D721Med (cell line): ENCODE data around the gene HDAC7.

Source experiments
- DNase-seq: peaks from one replicate; pipeline ENCODE4 v3.0.0; 2011; ENCODE audit warnings: low spot score; ENCODE audit not compliant: insufficient read length
- FAIRE-seq: peaks from 2 replicates; lab custom pipeline; 2011; peaks lifted over from hg19 to GRCh38; lab: Jason Lieb, UNC
- CTCF ChIP-seq: IDR thresholded peaks from 2 replicates; pipeline ENCODE4 v1.5.1; 2012; ENCODE audit warnings: mild to moderate bottlenecking, control low read depth; ENCODE audit not compliant: insufficient read depth; ENCODE audit errors: missing control alignments

The HDAC7 gene

DNA sequence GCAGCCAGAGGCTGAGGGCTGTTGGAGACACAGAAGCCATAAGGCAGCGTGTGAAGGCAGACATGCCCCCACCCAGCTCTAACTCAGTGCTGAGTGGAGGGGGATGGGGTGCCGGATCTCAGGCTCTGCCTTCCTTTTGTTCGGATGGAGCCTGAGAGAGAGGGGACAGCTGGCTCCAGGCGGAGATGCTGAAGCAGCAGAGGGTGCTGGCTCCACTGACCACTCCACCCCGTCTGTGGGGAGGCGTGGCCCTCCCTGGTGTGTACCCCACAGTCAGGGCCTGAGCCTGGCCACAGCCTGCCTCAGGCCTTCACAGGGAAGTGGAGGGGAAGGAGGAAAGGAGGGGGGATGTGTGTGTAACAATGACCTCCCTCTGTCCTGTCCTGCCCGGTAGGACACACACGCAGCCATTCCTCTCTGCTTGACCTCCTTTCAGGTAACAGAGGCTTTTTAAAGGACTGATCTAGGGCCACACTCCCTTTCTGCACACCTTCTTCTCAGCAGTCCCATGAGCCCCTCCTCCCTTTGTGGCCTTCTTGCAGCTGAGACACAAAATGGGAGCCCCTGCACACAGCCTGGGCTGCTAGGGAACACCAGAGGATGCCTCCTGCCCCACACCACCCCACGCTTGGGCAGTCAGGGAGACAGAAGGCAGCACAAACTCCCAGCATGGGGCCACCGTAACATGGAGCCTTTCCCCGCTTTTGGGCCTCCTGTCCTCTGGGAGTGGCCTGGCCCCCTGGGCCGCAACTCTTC is 84.8 kb downstream of the HDAC7 start:
- DNase-seq, result no peak
- FAIRE-seq, result no peak
- no peak for TF ChIP-seq CTCF

DNA sequence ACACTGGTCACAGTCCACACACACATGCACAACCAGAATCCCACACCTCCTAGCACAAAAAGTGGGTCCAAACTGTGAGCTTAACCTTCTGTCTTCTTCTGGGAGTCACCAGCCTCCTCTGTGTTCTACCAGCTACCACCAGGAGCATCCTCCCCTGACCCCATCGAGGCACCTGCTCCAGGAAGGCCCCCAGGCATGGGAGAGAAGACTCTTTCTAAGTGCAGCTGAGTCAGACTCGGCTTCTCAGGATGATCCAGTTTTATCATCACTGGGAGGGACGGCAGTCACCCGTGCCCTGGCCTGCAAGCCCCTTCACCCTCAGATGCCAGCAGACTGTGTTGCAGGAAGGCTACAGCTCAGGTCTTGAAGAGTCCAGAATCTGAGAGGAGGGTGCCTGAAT is 86.6 kb downstream of the HDAC7 start:
- FAIRE-seq, result no peak
- DNase-seq, result no peak
- no peak for TF ChIP-seq CTCF
